HG02759 (cell line): ENCODE data around the gene TAPBPL.
"Not testable (repeated sequence)": the region's sequence is repeated elsewhere in the genome, so short reads cannot be mapped to it uniquely, and the experiment has no call there.

Experiments
- ATAC-seq: cut with Tn5 transposase; IDR thresholded peaks from one replicate; pipeline ENCODE4 v1.9.1; 2021; ENCODE audit warnings: mild to moderate bottlenecking, moderate library complexity; ENCODE audit not compliant: unreplicated experiment

The TAPBPL gene, protein sequence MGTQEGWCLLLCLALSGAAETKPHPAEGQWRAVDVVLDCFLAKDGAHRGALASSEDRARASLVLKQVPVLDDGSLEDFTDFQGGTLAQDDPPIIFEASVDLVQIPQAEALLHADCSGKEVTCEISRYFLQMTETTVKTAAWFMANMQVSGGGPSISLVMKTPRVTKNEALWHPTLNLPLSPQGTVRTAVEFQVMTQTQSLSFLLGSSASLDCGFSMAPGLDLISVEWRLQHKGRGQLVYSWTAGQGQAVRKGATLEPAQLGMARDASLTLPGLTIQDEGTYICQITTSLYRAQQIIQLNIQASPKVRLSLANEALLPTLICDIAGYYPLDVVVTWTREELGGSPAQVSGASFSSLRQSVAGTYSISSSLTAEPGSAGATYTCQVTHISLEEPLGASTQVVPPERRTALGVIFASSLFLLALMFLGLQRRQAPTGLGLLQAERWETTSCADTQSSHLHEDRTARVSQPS

DNA sequence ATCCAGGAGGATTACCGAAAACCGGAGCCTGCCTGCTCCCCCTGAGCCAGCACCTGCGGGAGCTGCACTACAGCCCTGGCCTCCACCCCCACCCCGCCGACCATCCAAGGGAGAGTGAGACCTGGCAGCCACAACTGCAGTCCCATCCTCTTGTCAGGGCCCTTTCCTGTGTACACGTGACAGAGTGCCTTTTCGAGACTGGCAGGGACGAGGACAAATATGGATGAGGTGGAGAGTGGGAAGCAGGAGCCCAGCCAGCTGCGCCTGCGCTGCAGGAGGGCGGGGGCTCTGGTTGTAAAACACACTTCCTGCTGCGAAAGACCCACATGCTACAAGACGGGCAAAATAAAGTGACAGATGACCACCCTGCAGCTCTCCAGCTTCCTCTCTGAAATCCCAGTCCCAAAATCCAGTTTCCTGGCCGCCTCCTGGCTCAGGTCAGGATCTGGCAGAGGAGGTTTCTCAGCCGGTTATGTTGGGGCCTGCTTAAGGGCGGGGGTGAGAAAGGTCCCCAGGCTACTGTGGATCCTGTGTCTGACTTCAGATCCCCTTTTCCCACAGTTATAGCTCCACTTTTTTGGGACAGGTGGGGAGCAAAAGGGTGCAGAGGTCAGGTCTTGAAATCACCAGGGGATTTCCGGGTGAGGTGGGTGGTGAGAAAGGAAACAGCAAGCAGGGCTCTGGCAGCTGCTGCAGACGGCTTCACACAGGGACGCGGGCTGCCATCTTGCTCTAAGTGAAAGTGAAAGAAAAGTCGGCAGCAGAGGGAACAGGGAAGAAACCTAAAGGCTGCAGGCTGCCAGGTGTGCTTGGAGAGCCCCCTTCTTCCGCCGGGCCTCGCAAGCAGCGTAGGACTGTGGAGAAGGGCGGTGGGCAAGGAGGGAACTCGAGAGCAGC is at the start of gene TAPBPL:
TSS of gene TAPBPL (plus strand) at position 695 of the 897 bp plus-strand sequence. CDS start 207 bp downstream, outside the sequence.
- peak; percentile 67 for ATAC-seq

DNA sequence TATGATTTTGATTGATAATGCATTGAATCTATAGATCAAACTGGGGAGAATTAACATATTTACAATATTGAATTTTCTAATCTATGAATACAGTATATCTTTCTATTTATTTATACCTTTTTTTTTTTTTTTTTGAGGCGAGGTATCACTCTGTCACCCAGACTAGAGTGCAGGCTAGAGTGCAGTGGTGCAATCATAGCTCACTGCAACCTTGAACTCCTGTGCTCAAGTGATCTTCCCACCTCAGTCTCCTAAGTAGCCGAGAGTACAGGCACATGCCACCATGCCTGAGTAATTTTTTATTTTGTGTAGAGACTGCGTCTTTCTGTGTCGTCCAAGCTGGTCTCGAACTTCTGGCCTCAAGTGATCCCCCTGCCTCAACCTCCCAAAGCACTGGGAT is 47.5 kb upstream of the TAPBPL start:
- no peak for ATAC-seq

DNA sequence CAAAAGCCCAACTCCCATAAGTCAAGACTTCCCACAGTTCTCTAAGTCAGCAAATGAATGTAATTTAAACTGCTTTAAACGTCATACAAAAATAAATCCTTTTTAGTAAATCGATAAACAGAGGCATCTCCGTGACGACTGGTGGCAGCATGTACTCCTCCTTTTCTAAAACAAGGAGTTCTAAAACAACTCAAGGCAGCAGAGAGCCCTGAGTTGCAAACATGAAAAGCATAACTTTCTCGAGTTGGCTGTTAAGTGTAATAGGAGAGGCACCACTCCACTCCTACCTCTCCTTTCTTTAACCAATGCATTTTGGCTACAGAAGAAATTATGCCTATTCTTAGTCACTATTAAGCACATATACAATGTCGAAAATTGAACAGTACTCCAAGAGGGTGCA is 45.9 kb upstream of the TAPBPL start:
- ATAC-seq: no peak

DNA sequence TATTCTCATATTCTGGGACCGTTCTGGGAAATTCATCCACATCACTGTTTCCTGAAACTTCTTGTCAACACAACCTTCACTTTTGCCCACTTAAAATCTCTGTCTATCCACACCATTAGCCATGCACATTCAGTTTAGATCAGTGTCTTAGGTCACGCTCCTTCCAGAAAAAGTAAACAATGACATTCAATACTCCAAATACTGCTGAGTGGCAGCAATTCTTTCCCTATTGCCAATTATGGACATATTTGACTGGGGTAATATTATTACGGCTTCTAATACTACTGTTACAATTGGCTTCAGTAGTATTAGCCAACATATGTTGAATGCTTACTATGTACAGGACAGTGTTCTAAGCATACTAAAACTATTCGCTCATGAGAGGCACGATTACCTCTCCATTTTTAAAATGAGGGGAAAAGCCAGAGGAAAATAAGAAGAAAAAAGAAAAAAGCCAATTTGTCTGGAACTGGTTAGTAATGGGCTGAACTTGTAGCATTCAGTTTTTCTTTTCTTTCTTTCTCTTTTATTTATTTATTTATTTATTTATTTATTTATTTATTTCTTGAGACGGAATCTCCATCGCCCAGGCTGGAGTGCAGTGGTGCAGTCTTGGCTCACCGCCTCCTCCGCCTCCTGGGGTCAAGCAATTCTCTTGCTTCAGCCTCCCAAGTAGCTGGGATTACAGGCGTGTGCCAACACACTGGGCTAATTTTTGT is 44.4 kb upstream of the TAPBPL start:
- no peak for ATAC-seq

DNA sequence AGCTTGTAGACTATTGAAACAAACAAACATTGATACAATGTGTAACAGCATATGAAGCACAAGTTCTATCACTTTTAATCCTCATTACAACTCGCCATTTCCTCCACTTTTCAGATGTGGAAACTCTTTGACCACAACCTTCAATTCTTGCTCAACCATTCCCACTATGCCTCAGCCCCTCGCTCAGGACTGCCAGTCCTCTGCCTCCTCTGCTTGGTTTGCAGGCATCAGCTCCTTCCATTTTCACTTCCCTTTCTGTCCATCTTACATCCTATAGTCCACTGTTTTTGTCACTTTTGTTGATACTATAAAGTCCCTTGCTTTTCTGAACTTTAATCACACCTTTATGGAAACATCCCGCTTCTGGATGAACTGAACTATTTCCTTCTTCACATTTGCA is 35.2 kb upstream of the TAPBPL start:
- ATAC-seq: no peak

DNA sequence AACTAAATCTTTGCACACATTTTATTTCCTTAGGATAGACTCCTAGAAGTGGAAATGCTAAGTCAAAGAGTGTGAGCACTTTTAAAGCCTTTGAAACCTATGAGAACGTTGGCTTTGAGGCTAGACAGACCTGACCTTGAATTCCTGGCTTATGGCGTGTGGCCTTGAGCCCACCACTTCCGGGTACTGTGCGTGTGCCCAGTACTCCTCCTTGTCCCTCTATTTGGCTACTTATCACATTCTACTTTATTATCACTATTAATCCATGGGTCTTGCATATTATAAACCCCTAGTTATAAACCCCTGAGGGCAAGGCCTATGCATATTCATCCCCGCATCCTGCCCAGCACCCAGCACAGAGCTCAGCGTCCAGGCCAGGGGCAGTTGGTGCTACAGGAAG is 33.0 kb upstream of the TAPBPL start:
- ATAC-seq: no peak

DNA sequence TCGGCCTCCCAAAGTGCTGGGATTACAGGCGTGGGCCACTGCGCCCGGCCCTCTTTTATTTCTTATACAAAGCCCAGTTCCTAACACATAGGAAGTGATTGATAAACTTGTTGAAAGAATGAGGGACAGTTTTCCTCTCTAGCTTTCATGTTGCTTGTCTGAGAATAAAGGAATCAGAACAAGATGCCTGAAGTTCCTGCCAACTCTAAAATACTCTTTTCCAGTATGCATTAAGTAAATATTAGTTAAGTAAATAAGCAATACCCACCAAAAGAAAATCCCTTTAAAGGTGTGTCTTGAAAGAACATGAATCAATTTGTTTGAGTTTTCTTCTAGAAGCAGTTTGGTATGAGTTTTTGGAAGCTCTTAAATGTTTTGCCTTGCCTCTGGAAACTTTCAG is 31.5 kb upstream of the TAPBPL start:
- no peak for ATAC-seq

DNA sequence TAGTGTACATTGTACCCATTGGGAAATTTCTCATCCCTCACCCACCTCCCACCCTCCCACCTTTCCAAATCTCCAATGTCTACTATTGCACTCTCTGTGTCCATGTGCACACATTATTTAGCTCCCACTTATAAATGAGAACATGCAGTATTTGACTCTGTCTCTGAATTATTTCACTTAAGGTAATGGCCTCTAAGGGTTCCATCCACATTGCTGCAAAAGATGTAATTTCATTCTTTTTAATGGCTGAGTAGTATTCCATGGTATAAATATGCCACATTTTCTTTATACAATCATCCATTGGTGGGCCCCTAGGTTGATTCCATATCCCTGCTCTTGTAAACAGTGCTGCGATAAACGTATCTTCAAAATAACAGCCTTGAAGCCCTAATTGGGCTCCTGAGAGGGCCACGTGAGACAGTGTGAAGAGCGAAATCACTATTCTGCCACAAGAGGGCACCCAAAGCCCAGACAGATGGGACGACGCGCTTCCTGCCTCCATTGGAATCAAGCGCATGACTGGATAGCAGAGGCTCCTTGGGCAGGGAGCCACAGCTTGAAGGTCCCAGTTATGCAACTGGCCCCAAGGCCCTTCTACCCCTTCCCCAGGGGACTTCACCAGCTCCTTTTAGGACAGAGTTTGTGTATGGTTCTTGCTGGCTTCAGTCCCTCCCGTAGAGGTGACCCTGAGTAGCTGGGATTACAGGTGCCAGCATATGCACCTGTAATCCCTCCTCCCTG is 28.4 kb upstream of the TAPBPL start:
- ATAC-seq: no peak

DNA sequence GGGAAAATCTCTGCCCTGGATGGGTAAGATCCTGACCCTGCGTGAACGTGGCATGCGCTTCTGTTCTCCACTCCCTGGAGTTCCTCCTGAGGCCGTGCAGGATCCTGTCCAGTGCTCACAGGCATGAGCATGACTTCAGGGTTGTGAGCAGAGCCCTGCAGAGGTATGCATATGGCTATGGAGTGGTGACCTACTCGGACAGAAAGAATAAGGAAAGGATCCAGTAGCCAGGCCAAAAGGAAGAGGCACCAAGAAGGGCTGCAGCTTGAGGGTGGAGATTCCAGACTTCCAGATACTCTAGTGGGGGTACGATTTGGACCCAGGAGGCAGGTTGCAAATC is 27.9 kb upstream of the TAPBPL start:
- no peak for ATAC-seq

DNA sequence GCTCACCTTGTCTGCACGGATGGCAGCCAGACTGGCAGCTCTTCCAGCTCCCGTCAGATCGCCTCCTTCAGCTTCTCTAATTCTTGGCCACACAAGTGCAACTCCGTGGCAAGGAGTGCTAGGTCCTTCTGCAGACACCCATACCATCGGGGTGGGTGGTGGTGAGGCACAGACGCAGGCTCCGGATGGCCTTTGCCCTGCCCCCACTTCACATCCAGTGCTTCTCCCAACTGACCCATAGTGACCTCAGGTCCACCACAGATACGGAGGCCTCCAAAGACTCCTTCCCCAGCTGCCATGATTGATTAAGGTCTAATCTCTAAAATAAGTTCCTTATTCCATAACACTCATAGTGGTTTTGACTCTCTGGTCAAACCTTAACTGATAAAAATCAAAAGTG is 27.0 kb upstream of the TAPBPL start:
- no peak for ATAC-seq

DNA sequence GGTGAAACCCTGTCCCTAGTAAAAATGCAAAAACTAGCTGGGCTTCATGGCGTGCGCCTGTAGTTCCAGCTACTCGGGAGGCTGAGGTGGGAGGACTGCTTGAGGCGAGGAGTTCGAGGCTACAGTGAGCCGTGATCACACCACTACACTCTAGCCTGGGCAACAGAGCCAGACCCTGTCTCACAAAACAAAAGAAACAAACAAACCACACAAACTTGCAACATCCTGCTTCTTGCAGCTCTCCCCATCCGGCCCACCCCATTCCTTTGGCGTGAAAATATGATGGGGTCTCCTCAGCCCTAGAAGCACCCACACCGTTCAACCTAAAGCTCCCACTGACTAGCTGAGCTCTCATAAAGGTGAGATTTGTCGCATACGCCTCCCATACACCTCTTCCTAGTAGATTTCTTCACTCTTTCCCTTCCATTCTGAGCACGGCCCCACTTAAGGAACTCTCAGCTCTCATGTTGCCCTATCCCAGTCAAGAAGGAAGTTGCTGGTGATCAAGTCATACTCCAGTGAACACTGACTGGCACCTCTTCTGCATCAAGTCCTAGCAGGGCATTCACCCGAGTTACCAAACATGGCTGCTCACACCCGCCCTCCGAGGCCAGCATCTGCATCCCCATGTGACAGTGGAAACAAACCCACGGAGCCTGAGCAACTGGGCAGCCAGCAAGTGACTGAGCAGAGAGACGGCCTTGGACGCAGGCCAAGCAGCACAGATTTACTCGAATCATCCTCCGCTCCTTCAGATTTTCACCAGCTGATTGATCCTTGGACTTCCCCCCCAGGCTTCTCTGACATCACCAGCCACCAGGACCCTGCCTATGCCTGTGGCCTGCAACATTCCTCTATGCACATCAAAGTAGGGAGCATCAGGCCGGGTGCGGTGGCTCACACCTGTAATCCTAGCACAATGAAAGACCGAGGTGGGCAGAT is 26.0 kb upstream of the TAPBPL start:
- ATAC-seq: no peak

DNA sequence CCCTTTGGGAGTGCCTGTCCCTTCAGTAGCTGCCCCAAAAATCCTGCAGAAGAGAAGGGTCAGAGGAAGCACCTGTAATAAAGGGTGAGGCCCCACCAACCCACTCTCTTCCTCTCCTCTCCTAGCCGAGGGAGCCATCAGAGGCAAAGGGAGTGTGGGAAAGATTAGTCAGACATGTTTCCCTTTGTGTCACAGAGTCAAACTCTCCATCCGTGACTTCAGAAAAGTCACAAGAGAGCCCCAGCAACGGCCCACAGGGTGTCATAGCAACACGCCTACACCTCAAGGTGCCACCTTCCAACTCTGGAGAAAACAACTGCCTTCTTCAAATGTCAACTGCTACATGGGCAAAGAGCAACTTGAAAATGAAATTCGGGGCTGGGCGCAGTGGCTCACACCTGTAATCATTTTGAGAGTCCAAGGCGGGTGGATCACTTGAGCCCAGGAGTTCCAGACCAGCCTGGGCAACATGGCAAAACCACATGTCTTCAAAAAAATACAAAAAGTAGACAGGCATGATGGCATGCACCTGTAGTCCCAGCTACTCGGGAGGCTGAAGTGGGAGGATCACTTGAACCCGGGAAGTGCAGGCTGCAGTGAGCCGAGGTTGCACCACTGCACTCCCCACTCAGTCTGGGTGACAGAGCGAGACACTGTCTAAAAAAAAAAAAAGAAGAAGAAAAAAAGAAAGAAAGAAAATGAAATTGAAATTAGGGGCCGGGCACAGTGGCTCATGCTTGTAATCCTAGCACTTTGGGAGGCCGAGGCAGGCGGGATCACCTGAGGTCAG is 24.8 kb upstream of the TAPBPL start:
- ATAC-seq: peak; percentile 74

DNA sequence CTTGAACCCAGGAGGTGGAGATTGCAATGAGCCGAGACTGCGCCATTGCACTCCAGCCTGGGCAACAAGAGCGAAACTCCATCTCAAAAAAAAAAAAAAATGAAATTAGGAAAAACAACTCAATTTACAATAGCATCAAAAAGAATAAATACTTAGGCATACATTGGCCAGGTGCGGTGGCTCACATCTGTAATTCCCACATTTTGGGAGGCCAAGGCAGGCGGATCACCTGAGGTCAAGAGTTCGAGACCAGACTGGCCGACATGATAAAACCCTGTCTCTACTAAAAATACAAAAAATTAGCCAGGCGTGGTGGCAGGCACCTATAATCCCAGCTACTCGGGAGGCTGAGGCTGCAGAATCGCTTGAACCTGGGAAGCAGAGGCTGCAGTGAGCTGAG is 24.0 kb upstream of the TAPBPL start:
- ATAC-seq: not testable (repeated sequence)

DNA sequence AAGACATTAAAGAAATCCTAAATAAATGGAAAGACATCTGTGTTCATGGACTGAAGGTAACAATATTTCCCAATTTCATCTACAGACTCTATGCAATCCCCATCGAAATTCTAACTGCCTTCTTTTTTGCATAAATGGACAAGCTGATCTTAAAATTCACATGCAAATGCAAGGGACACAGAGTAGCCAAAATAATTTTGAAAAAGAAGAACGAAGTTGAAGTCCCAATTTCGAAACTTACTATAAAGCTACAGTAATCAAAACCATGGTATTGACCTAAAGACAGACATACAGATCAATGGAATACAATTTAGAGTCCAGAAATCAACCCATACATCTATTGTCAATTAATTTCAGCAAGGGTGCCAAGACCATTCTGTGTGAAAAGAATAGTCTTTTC is 23.5 kb upstream of the TAPBPL start:
- ATAC-seq: no peak

DNA sequence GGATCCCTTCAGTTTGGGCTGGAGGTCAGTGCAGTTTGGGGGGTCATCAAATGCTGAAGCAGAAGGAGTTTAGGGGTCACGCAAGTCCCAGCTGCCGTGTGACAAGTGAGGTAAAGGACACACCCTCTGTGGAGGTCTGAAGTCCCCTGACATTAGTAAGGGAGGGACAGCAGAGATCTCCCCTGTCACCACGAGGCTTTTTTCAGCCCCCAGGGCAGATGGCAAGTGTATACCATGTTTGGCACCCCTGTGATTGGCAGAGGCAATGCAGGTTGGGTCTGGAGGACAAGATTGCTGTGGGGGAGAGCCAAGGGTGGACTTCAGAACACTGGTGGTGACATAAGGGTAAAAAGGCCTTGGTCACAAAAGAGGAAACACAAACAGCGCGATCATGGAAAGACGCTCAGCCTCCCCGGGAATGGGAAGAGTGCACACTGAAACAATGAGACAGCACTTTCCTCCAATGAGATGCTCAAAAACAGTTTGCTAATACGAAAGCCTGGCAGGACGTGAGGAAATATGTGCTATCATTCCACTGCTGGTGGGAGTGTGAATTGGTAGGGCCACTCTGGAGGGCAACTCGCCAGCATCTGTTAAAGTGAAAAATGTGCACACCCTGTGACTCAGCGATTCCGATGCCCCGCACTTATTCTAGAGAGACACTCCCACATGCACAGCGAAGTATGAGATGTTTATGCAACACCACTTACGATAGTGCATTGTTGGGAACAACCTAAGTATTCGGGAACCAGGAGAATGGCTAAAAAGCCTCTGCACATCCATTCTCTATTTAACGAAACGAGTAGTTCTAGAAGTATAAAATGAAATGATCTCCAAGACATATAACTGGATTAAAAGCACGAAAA is 21.5 kb upstream of the TAPBPL start:
- ATAC-seq: no peak

DNA sequence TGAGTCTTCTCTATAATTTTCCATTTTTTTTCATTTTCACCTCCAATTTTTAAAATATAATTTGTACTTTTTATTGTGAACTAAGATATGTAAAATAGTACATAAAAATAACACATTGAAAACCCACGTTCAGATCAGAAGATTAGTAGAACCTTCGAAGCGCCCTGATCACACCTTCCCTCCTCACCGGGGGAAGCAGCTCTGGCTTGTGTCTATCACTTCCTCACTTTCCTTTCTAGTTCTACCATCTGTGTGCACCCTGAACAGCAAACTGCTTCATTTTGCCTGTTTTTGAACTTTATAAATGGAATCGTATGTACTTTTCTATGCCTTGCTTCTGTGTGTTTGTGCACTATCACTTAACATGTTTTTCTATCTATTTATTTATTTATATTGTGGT is 18.9 kb upstream of the TAPBPL start:
- no peak for ATAC-seq

DNA sequence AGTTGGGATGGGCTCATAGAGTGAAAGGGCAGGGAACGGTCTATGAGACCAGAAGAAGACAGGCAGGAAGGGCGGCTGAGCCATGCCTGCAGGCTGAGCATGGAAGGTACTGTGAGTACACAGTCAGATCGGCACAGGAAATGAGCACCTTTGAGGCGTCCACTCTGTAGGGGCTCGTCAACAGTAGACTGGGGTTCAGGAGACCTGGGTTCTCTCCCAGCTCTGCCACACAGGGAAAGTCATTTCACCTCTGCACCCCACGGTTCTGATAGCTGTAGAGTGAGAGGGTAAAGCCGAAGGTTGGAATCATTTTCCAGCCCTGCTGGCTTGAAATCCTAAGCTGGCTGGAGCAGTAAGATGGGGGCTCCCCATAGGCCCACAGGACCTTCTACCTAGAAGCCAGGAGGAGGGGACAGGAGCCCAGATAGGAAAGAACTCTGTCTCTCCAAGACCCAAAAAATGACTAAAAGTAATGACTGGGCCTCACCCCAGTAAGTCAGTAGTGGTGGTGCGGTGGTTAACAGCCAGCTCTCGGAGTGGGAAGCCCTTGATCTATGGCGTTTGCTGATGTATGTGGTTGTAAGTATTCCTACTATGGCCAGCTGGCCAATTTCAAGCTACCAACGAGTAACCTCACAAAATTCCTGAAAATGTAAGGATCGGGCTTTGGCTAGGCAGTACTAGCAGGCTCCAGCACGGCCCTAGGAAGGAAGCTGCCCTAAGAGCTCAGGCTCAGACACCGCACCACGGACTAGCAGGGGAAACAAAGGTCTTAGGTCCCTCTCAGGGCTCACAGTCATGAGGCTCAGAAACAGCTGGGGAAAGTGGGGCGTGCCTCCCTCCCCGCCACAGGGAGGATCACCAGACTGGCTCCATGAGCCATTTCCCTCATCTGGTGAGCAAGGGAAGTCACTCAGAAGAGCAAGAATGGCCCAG is 17.4 kb upstream of the TAPBPL start:
- ATAC-seq: no peak
